NCI-H2081 (cell line): ENCODE measurements around the gene SEMA4D.
"Not testable (repeated sequence)": the region's sequence is repeated elsewhere in the genome, so short reads cannot be mapped to it uniquely, and the experiment has no call there.

Source experiments
- DNase-seq, 2 experiments: peaks; one replicate each; lab custom pipeline; 2025; lab: John Stamatoyannopoulos, UW

SEMA4D gene

GRCh38 chr9:89482056-89482851, 15.7 kb downstream of the SEMA4D start:
- DNase-seq, result no peak

- no peak for DNase-seq
Measured at GRCh38 chr9:89481538-89481915, 16.4 kb downstream of the SEMA4D start.

GRCh38 chr9:89480825-89481537, 16.9 kb downstream of the SEMA4D start:
- DNase-seq, result no peak

- not testable (repeated sequence) for DNase-seq
Measured at GRCh38 chr9:89480372-89480771, 17.5 kb downstream of the SEMA4D start.

GRCh38 chr9:89479669-89480011, 18.3 kb downstream of the SEMA4D start:
- not testable (repeated sequence) for DNase-seq

GRCh38 chr9:89478821-89479668, 18.9 kb downstream of the SEMA4D start:
- DNase-seq, result no peak

- DNase-seq, result no peak
Measured at GRCh38 chr9:89477811-89478630, 19.9 kb downstream of the SEMA4D start.

GRCh38 chr9:89477384-89477783, 20.5 kb downstream of the SEMA4D start:
- DNase-seq, result no peak

GRCh38 chr9:89476546-89476945, 21.4 kb downstream of the SEMA4D start:
- DNase-seq, result no peak

- DNase-seq, result no peak
Measured at GRCh38 chr9:89475891-89476440, 21.9 kb downstream of the SEMA4D start.

GRCh38 chr9:89474939-89475338, 23.0 kb downstream of the SEMA4D start:
- no peak for DNase-seq

GRCh38 chr9:89473762-89474469, 24.0 kb downstream of the SEMA4D start:
- peak; percentile 26 to 71 for DNase-seq

GRCh38 chr9:89471796-89472320, 26.1 kb downstream of the SEMA4D start:
- DNase-seq, result not testable (repeated sequence)

- DNase-seq, result no peak
Measured at GRCh38 chr9:89471390-89471789, 26.5 kb downstream of the SEMA4D start.

GRCh38 chr9:89470224-89470839, 27.6 kb downstream of the SEMA4D start:
- DNase-seq, result peak in 1 of 2 experiments; percentile 23

- no peak for DNase-seq
Measured at GRCh38 chr9:89469003-89469402, 28.9 kb downstream of the SEMA4D start.

- DNase-seq, result no peak
Measured at GRCh38 chr9:89468281-89468960, 29.5 kb downstream of the SEMA4D start.

- DNase-seq, result no peak
Measured at GRCh38 chr9:89467278-89467625, 30.7 kb downstream of the SEMA4D start.

- no peak for DNase-seq
Measured at GRCh38 chr9:89466451-89467277, 31.2 kb downstream of the SEMA4D start.
